GM21515 (cell line): ENCODE measurements around the gene EXTL1.

ENCODE experiments used
- ATAC-seq: cut with Tn5 transposase; IDR thresholded peaks from one replicate; pipeline ENCODE4 v1.9.1; 2021; ENCODE audit not compliant: unreplicated experiment

EXTL1 gene

GRCh38 chr1:26023826-26024225, 2.3 kb downstream of the EXTL1 start:
- no peak for ATAC-seq

- no peak for ATAC-seq
Observed at GRCh38 chr1:26025060-26025459, 3.5 kb downstream of the EXTL1 start.

GRCh38 chr1:26025517-26025916, 3.9 kb downstream of the EXTL1 start:
- no peak for ATAC-seq

GRCh38 chr1:26027716-26028489, 6.3 kb downstream of the EXTL1 start:
- ATAC-seq: no peak

- no peak for ATAC-seq
Observed at GRCh38 chr1:26028490-26028980, 7.0 kb downstream of the EXTL1 start.

- no peak for ATAC-seq
Observed at GRCh38 chr1:26029054-26029863, 7.7 kb downstream of the EXTL1 start.

GRCh38 chr1:26029864-26030481, 8.4 kb downstream of the EXTL1 start:
- ATAC-seq: no peak

- no peak for ATAC-seq
Observed at GRCh38 chr1:26031196-26031595, 9.6 kb downstream of the EXTL1 start.

GRCh38 chr1:26031611-26032220, 10.1 kb downstream of the EXTL1 start:
- no peak for ATAC-seq

- ATAC-seq: no peak
Observed at GRCh38 chr1:26032656-26033357, 11.2 kb downstream of the EXTL1 start.

- ATAC-seq: no peak
Observed at GRCh38 chr1:26034504-26035202, 13.1 kb downstream of the EXTL1 start.

- ATAC-seq: peak; percentile 77
Observed at GRCh38 chr1:26035203-26035958, 13.8 kb downstream of the EXTL1 start.

GRCh38 chr1:26035959-26036755, 14.6 kb downstream of the EXTL1 start:
- ATAC-seq: peak; percentile 64

GRCh38 chr1:26036756-26037281, 15.2 kb downstream of the EXTL1 start:
- ATAC-seq: no peak

GRCh38 chr1:26037904-26038303, 16.3 kb downstream of the EXTL1 start:
- ATAC-seq: no peak

GRCh38 chr1:26038477-26038876, 16.9 kb downstream of the EXTL1 start:
- no peak for ATAC-seq

GRCh38 chr1:26038904-26039303, 17.3 kb downstream of the EXTL1 start:
- no peak for ATAC-seq

GRCh38 chr1:26041401-26041800, 19.8 kb downstream of the EXTL1 start:
- ATAC-seq: no peak
